IMR-90 (cell line): Measurements from ENCODE around the gene SLC13A5. TPM values are rescaled to one million over a fixed set of nuclear protein-coding genes. Genes with fewer than 3 reads are reported as not detected.
A peak's percentile ranks its signal among the peaks of the same experiment; 100 is the strongest.

Experiments
- ATAC-seq: fragments of 200-7000 bp; cut with Tn5 transposase; 2 replicates; pipeline ENCODE4 v1.9.1; 2020; ENCODE audit warnings: low read depth, mild to moderate bottlenecking, moderate library complexity
- BruUV-seq: library from RNA; stranded (reverse); fragments of 400-500 nt; replicated peaks from 2 replicates; lab custom pipeline; 2021; lab: Mats Ljungman, UMichigan
- CTCF ChIA-PET: fragments of 300-600 bp; formaldehyde crosslinking; extraction: SDS; loops from one replicate; lab custom pipeline; 2021; ENCODE audit warnings: antibody characterized with exemption; lab: Yijun Ruan, JAX
- POLR2A ChIA-PET: fragments of 300-600 bp; sonication (Branson Sonifier 250); formaldehyde crosslinking; loops from one replicate; lab custom pipeline; 2022; ENCODE audit warnings: antibody characterized with exemption; ENCODE audit not compliant: unreplicated experiment; lab: Charles Lee
- DNase-seq: peaks from one replicate; pipeline ENCODE4 v3.0.0; 2013
- H2AFZ ChIP-seq: replicated peaks from 2 replicates; pipeline ENCODE3; 2013; ENCODE audit warnings: low read length, mild to moderate bottlenecking; ENCODE audit not compliant: poor library complexity
- H2AK5ac ChIP-seq: 2 replicates; pipeline ENCODE4 v1.6.1; 2013; ENCODE audit warnings: low read depth, low read length, inconsistent platforms
- H2AK9ac ChIP-seq: replicated peaks from 2 replicates; pipeline ENCODE3; 2013; ENCODE audit warnings: mild to moderate bottlenecking, low read depth, low read length, moderate library complexity; ENCODE audit not compliant: poor library complexity
- H2BK120ac ChIP-seq: 2 replicates; pipeline ENCODE4 v1.6.1; 2013; ENCODE audit warnings: low read depth, low read length, inconsistent platforms
- H2BK15ac ChIP-seq: 3 replicates; pipeline ENCODE4 v1.6.1; 2013; ENCODE audit warnings: low read depth, low read length, inconsistent platforms
- H2BK20ac ChIP-seq: 2 replicates; pipeline ENCODE4 v1.6.1; 2013; ENCODE audit warnings: low read depth, mild to moderate bottlenecking, inconsistent platforms, low read length, moderate library complexity
- H2BK5ac ChIP-seq: 2 replicates; pipeline ENCODE4 v1.6.1; 2013; ENCODE audit warnings: mild to moderate bottlenecking, low read depth, low read length, inconsistent platforms; ENCODE audit not compliant: poor library complexity, severe bottlenecking
- H3K14ac ChIP-seq: replicated peaks from 2 replicates; pipeline ENCODE4 v1.6.1; 2013; ENCODE audit warnings: low read depth, low read length, inconsistent platforms
- H3K18ac ChIP-seq: 2 replicates; pipeline ENCODE4 v1.6.1; 2013; ENCODE audit warnings: low read depth, low read length, control low read depth
- H3K23ac ChIP-seq: 2 replicates; pipeline ENCODE4 v1.6.1; 2013; ENCODE audit warnings: low read depth, low read length, inconsistent platforms
- H3K27ac ChIP-seq: 2 replicates; pipeline ENCODE4 v1.5.1; 2013; ENCODE audit warnings: mild to moderate bottlenecking, control low read depth, low read length; ENCODE audit not compliant: insufficient read depth
- H3K27me3 ChIP-seq: 2 replicates; pipeline ENCODE4 v1.6.1; 2013; ENCODE audit warnings: low read length; ENCODE audit not compliant: control insufficient read depth, insufficient read depth
- H3K36me3 ChIP-seq: 2 replicates; pipeline ENCODE4 v1.6.1; 2013; ENCODE audit warnings: low read length, mixed read lengths; ENCODE audit not compliant: control insufficient read depth, insufficient read depth
- H3K4ac ChIP-seq: 2 replicates; pipeline ENCODE4 v1.6.1; 2013; ENCODE audit warnings: low read depth, low read length, inconsistent platforms
- H3K4me1 ChIP-seq: 2 replicates; pipeline ENCODE4 v1.6.1; 2013; ENCODE audit warnings: low read length, mixed read lengths; ENCODE audit not compliant: control insufficient read depth, insufficient read depth
- H3K4me2 ChIP-seq: 2 replicates; pipeline ENCODE4 v1.6.1; 2013; ENCODE audit warnings: low read depth, mild to moderate bottlenecking, control low read depth, low read length, moderate library complexity
- H3K4me3 ChIP-seq: 2 replicates; pipeline ENCODE4 v1.5.1; 2013; ENCODE audit warnings: low read depth, mild to moderate bottlenecking, control low read depth, low read length, moderate library complexity; ENCODE audit not compliant: insufficient read depth
- H3K56ac ChIP-seq: 2 replicates; pipeline ENCODE4 v1.6.1; 2013; ENCODE audit warnings: low read length, inconsistent platforms; ENCODE audit not compliant: insufficient read depth; ENCODE audit errors: extremely low read depth
- H3K79me1 ChIP-seq, 2 experiments: 2 replicates each; pipeline ENCODE4 v1.6.1; 2013; ENCODE audit warnings: low read length in 2 of 2, inconsistent platforms in 1 of 2, low read depth in 1 of 2
- H3K9ac ChIP-seq: 2 replicates; pipeline ENCODE4 v1.6.1; 2013; ENCODE audit warnings: low read depth, low read length, control low read depth
- H3K9me1 ChIP-seq: 2 replicates; pipeline ENCODE4 v1.6.1; 2013; ENCODE audit warnings: low read length, inconsistent platforms; ENCODE audit not compliant: insufficient read depth
- H3K9me3 ChIP-seq: 2 replicates; pipeline ENCODE4 v1.6.1; 2013; ENCODE audit warnings: low read length; ENCODE audit not compliant: control insufficient read depth, insufficient read depth
- H4K20me1 ChIP-seq: 2 replicates; pipeline ENCODE4 v1.6.1; 2013; ENCODE audit warnings: low read length, inconsistent platforms; ENCODE audit not compliant: insufficient read depth
- H4K5ac ChIP-seq: 2 replicates; pipeline ENCODE4 v1.6.1; 2013; ENCODE audit warnings: mild to moderate bottlenecking, low read depth, low read length, control low read depth
- H4K8ac ChIP-seq, 2 experiments: 2 replicates each; pipeline ENCODE4 v1.6.1; 2013; ENCODE audit warnings: low read depth in 2 of 2, low read length in 2 of 2, control low read depth in 1 of 2, inconsistent platforms in 1 of 2
- H4K91ac ChIP-seq: 2 replicates; pipeline ENCODE4 v1.6.1; 2013; ENCODE audit warnings: low read depth, low read length, inconsistent platforms; ENCODE audit not compliant: insufficient read depth
- BHLHE40 ChIP-seq: fragments of 150-350 bp; IDR thresholded peaks from 2 replicates; pipeline ENCODE4 v1.6.1; 2016; ENCODE audit warnings: mild to moderate bottlenecking, low read depth, low read length
- CEBPB ChIP-seq: IDR thresholded peaks from 2 replicates; pipeline ENCODE4 v1.6.1; 2012; ENCODE audit warnings: low read depth, low read length, improper control_type of control experiment
- CHD1 ChIP-seq: IDR thresholded peaks from 2 replicates; pipeline ENCODE4 v1.6.1; 2012; ENCODE audit warnings: low read depth, low read length, improper control_type of control experiment
- ELK1 ChIP-seq: fragments of 150-350 bp; IDR thresholded peaks from 2 replicates; pipeline ENCODE4 v1.6.1; 2016; ENCODE audit warnings: low read depth, mild to moderate bottlenecking, low read length, moderate library complexity, borderline replicate concordance
- MXI1 ChIP-seq: IDR thresholded peaks from 2 replicates; pipeline ENCODE4 v1.6.1; 2012; ENCODE audit warnings: low read depth, mild to moderate bottlenecking, low read length, moderate library complexity, borderline replicate concordance
- NFE2L2 ChIP-seq: fragments of 150-350 bp; IDR thresholded peaks from 2 replicates; pipeline ENCODE4 v1.6.1; 2016; ENCODE audit warnings: low read depth, mild to moderate bottlenecking, low read length
- USF2 ChIP-seq: fragments of 150-350 bp; IDR thresholded peaks from 2 replicates; pipeline ENCODE4 v1.6.1; 2017; ENCODE audit warnings: mild to moderate bottlenecking, antibody characterized with exemption, low read length, low read depth
- WGBS, 2 experiments: methylation state at CpG; one replicate each; pipeline versions ENCODE4 v1.1.5 to v1.1.7; 2013; ENCODE audit warnings: missing lambda C conversion rate in 2 of 2; ENCODE audit not compliant: insufficient read length in 1 of 2; ENCODE audit errors: extremely low coverage in 2 of 2; 5-methylcytosine and 5-hydroxymethylcytosine counted together
- dilution Hi-C: fragments of 300-500 bp; cut with HindIII; formaldehyde crosslinking; loops from one replicate; pipeline ENCODE4 v1.14.3; 2018; ENCODE audit warnings: low sequenced_read_pairs; ENCODE audit not compliant: unreplicated experiment
- in situ Hi-C: fragments of 300-500 bp; cut with MboI; formaldehyde crosslinking; loops from 3 replicates; pipeline ENCODE4 v1.14.3; 2019; ENCODE audit warnings: low sequenced_read_pairs, inconsistent platforms, mixed read lengths
- intact Hi-C: fragments of 100-400 bp; cut with micrococcal nuclease; formaldehyde crosslinking; loops from 2 replicates; pipeline ENCODE4 v1.10.0; 2022
- polyA plus RNA-seq, 3 experiments: library from polyadenylated mRNA; depleted of rRNA; stranded (reverse); fragments of >200 nt; gene quantifications; 2 replicates each; pipeline ENCODE4 v1.2.3, GENCODE V29; 2012; ENCODE audit warnings: low replicate concordance in 1 of 3
- total RNA-seq: library from RNA; depleted of rRNA; stranded (reverse); fragments of >200 nt; gene quantifications from 2 replicates; pipeline ENCODE4 v1.2.3, GENCODE V29; 2012

SLC13A5 gene
- total and polyA plus RNA-seq, 2 of the 4 experiments (the other 2 are of a cell fraction): not detected

DNA sequence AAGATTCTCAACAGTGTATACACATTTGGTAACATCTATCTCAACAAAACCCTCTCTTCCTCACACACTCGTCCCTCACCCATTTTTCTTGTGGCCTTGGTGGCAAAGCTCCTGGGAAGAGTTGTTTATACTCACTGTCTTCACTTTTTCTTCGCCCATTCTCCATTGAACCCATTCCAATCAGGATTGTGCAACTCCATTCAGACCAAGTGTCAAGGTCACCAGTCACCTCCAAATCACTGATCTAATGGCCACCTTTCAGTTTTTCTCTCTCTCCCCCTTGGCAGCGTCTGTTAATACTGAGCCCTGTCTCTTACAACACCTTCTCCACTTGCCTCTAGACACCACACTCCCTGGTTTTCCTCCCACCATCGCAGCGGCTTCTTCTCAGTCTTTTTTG is 8.6 kb upstream of the SLC13A5 start:
- no peak overlapping the region for H4K8ac ChIP-seq
- H3K23ac ChIP-seq: no peak overlapping the region
- no peak overlapping the region for H2BK15ac ChIP-seq
- H2BK120ac ChIP-seq: no peak overlapping the region
- peaks cover 9% of the 10 kb centered on the region for H3K27me3 ChIP-seq
- CTCF ChIA-PET: no interaction called here
- no TSS peak for BruUV-seq
- H2AK9ac ChIP-seq: no peak overlapping the region
- no peak overlapping the region for H3K9ac ChIP-seq
- WGBS, 2 experiments: 39% methylated on average over 5 of the region's 5 CpGs; no CpG with 5 or more reads in 1 of the 2 experiments
- H4K91ac ChIP-seq: no peak overlapping the region
- no peak for DNase-seq
- no peak overlapping the region for H3K56ac ChIP-seq
- TF ChIP-seq USF2 (no peak), MXI1 (no peak), NFE2L2 (no peak), ELK1 (no peak), BHLHE40 (no peak), CHD1 (no peak), CEBPB (0 out of 2 replicates have a peak, but pooled peaks have one; percentile 9)
- H2AK5ac ChIP-seq: no peak overlapping the region
- H3K4me3 ChIP-seq: no peak overlapping the region
- no peak overlapping the region for H2AFZ ChIP-seq
- POLR2A ChIA-PET: no interaction called here
- no peaks in the 10 kb centered on the region for H3K36me3 ChIP-seq
- no peak overlapping the region for H3K27ac ChIP-seq
- no peak overlapping the region for H3K4me2 ChIP-seq
- in situ Hi-C loops: no loop called here
- H2BK20ac ChIP-seq: no peak overlapping the region
- no peaks in the 10 kb centered on the region for H3K4me1 ChIP-seq
- H3K9me1 ChIP-seq: no peaks in the 10 kb centered on the region
- no peak overlapping the region for H4K5ac ChIP-seq
- no peak overlapping the region for H3K4ac ChIP-seq
- H4K20me1 ChIP-seq: no peaks in the 10 kb centered on the region
- intact Hi-C loops: no loop called here
- no peaks in the 10 kb centered on the region for H3K79me1 ChIP-seq
- no peak overlapping the region for H3K18ac ChIP-seq
- no peak for ATAC-seq
- H2BK5ac ChIP-seq: no peak overlapping the region
- no peaks in the 10 kb centered on the region for H3K9me3 ChIP-seq
- dilution Hi-C loops: no loop called here
- no peak overlapping the region for H3K14ac ChIP-seq
